ENCODE results near the gene ANKS1B. TPM values are rescaled to one million over a fixed set of nuclear protein-coding genes. Genes with fewer than 3 reads are reported as not detected.

The ANKS1B gene
- total RNA-seq, 1 experiment from 2014 or later: 4.1 TPM

DNA sequence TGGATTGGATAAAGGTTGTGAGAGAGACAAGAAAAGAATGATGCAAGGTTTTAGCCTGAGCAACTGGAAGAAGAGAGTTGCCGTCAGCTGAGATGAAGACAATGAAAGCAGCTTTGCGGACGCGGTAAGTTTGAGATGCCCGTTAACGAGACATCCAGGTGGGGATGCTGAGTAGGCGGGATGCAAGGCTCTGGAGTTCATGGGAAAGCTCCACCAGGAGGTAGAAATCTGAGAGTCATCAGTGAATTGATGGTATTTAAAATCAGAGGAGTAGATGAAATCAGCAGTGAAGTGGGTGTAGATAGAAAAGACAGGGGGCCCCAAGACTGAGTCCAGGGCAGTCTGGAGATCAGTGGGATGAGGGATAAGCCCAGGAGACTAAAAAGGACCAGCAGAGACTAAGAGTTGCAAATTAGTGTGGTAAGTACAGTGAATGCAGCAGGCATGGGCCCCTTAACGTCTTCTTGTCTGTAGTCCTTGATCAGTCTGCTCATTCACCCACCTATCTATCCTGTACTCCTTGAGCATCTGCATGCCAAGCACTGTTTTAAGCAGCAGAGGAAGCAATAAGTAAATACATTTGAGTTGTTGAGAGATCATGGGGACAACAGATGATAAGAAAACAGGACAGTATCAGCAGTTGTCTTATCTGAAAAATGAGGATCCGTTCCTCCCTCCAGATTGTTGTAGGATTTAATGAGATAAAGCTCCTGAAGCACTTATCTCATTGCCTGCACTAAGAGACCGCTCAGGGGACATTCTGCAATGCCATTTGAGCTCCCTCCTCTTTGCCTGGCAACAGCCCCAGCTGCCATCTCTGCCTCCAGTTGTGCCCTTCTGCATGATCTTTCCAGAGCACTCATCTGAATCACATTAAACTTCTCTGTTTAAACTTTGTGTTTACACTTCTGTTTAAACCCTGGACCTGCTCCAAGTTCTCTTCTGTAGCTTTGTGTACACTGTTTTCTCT is 1248.1 kb downstream of the ANKS1B start:
- peak; percentile 53 for DNase-seq (ENCODE audit: low read depth)

DNA sequence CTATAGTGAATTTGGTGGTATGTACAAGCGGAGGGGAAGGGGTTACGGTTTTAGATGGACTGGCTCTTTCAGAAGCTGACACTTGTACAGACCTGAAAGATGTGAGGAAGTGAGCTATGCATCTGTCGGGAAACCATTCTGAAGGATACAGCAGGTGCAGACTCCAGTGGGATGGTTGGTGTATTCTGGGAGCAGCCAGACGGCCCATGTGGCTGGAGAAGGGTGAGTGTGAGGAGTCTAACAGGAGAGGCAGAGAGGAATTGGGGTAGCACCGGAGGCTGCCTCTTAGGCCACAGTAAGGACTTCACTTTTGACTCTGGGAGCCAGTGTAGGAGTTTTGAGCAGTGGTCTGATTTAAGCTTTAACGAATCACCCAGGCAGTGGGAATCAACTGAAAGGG is 1248.9 kb downstream of the ANKS1B start:
- no peak for DNase-seq (ENCODE audit: low read depth)

DNA sequence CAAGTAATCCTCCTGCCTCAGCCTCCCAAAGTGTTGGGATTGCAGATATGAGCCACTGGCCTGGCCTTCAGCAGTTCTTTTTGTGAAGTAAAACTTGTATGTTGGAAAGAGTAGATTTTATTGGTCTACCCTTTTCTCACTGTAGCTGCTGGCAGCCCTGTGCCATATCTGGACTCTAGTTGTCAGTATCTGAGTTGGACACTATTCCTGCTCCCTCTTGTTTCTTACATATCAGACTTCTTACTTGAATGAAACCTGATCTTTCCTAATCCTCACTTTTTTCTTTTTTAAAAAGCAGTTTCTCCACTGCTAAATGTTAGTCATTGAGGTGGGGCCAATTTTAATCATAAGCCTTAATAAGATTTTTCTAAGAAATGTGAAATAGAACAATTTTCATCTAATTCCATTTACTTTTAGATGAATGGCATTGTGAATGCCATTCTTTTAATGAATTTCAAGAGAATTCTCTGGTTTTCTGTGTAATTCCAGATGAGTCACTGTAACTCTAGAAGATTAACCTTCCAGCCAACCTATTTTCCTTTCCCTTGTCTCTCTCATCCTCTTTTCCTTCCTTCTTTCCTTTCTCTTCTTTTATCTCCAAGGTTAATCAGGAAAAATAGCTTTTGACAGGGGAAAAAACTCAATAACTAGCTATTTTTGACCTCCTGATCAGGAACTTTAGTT is 1250.9 kb downstream of the ANKS1B start:
- no peak for DNase-seq (ENCODE audit: low read depth)

DNA sequence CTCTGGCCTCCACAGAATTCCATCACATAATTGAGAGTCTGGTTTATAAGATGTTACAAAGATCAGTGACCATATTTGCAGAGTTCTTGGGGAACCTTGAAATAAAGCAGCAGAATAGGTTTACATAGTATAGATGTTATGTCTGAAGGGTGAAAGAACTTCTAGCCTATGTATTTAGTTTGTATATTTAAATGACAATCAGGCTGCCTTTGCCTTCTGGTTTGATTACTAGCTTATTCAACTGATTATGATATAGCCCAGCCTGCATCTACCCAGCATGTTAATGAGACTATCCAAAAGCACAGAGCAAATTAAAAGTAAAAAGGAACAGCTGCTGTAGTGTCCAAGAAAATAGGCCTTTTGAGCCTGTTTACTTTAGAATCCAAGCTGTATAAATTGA is 1254.3 kb downstream of the ANKS1B start:
- DNase-seq (ENCODE audit: low read depth): no peak

DNA sequence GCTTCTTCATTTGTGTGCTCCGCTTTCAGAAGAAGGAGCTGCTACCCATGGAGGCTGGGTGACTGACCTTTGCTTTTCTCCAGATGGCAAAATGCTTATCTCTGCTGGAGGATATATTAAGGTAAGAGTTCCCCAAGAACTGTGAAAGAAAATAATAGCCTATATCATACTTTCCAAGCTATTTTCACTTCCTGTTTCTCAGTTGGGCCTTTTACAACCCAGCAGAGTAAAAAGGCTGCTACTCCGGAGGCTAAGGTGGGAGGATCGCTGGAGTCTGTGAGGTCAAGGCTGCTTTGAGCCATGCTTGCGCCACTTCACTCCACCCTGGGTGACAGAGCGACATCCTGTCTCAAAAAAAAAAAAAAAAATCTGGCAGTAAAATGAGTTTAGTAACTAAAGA is 1257.5 kb downstream of the ANKS1B start:
- no peak for DNase-seq (ENCODE audit: low read depth)

DNA sequence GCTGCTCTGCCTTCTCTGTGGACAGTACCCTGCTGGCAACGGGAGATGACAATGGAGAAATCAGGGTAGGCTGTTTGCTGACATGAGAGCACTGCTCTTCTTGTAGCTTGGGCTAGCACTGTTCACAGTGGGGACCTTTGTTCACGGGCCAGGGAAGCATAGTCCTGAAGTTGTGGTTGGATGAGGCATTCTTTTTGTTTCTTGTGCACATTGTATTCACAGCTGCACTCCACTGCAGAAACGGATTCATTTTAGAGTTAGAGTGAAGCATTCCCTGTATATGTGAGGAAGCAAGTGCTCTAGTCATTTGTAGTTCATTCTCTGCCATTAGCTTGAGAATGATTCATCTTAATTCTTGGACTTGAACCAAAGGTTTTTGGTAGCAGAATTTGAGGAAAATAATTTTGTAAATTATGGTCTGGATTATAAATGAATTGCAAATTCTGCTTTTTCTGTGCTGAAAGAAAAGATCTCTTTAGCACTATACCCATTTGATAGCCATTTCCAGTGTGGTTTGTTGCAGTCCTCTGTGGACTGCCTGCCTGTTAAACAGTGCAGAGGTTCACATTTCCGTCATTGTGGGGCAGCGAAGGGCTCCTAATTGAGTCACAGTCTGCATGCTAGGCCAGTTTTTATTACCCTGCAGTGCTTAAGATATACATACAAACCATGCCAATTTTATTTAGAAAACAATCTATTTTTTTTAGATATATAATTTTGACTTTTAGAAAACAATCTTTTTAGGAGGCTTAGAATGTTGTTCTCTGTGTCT is 1259.1 kb downstream of the ANKS1B start:
- DNase-seq (ENCODE audit: low read depth): peak; percentile 64

DNA sequence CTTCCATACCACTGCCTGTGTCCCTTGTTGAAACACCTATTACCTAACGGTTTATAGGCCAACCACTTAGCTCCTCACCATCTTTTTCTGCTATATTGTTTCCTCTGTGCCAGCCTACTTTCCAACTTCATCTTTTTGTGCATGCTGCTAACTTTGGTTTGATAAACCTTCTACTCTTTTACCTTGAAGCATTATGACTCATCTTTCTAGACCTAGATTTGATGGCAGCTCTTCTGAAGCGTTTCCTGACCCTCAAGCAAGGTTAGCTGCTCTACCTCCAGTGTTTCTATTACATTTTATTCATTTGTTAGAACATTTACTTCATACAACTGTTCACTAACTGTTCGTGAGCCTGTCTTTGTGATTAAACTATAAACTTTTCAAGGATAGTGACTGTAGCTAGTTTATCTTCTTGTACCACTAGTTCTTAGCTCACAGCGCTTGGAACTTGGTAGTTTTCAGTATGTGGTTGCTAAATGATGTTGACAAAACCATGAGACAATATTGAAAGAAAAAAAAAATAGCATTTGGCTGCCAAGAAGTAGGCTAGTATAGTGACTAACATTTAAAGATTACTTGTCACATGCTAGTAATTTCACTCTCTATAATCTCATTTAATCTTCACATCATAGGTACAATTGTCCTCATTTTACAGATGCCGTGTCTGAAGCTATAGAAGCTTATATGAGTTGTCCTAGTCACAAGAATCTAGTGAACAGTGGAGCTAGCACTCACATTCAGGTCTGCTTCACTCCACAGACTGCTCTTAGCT is 1260.2 kb downstream of the ANKS1B start:
- DNase-seq (ENCODE audit: low read depth): no peak

DNA sequence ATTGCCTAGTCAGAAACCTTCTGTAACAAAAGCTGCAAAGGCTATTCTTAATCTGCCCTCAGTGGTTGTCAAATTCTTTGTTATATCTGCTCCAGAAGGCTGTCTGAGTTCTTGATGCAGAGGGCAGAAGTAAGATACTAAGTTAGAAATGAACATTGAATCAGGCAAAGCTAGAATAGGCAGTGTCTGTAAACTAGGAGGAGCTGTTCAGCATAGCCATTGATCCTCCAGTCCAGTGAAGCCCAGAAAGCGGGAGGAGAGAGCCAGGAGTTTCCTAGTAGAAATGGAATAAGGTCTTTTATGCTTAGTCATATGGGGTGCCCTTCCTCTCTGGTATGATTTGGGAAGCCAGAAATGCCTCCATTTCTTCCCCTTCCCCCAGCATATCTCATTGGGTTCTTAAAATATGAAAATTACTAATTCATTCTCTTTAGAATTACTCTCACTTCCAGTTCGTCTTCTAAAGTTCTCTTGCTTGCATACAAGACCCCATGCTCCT is 1263.5 kb downstream of the ANKS1B start:
- no peak for DNase-seq (ENCODE audit: low read depth)

DNA sequence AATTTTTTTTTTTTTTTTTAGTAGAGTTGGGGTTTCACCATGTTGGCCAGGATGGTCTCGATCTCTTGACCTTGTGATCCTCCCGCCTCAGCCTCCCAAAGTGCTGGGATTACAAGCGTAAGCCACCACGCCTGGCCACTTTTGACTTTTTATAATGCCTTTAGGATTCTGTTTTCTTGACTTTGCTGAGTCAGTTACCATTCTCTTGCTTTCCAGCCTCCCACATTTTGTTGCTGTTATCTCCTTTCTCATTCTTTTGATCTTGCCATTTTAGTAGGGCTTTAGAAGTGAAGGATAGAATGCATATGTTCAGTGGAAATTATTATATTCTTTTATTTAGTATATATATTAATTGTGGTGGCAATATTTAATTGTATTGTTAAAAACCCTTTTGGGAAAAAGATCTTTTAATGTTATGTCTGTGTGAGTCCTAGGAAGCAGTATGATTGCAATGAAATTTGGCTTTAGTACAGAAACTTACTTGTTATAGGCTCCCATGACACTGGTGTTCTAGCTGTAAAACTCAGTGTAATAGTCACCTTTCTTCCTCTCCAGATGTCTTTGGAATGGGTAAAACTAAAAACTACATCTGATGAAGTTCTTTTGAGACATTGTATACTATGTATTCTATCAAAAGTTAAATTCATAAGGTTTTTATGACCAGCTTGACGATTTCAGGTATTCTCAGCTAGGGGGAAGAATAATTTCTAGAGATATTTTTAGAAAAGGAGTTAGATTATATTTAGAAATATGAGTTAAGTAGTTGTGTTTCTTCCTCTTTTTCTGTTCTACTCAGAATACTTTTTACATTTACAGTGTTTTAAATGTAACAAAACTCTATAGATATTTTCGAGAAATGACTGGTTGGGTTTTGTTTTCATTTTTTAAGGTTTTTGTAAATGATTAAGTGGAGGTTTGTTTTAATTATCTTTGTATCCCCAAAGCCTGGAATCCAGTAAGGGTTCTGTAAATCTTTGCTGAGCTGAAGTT is 1264.9 kb downstream of the ANKS1B start:
- DNase-seq (ENCODE audit: low read depth): no peak

DNA sequence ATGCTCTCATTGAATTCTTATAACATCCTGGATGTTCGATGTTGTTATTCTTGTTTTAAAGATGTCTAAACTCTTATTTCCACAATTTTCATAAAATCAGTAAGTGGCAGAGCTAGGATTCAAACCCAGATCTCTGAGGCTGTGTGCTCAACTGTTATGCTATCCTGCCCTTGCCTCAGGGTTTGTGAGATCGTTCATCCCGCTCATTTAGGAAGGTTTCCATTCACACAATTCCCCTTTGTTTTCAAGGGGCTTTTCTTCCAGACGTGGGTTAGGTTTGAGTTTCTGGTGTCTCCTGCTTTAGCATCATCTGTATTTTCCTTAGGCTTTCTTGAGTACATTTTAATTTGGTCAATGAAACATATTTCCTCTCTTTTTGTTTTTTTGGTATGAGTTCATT is 1270.3 kb downstream of the ANKS1B start:
- no peak for DNase-seq (ENCODE audit: low read depth)

DNA sequence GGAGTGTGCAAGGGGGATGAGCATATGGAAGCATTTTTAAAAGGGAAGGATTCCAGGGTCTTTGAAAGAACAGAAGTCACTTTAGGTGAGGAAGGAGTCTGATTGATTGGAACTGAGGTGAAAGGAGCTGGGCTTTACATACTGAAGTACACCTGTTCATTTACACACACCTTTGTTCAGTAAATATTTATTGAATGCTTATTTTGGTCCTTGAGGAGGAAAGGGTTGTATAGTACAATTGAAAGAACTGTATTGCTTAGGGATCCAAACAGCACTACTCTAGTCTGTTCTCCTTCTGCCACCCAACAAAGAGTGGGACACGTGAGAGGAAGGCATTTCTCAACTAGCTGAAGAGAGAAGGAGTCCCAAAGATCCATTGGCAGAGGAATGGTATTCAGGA is 1275.7 kb downstream of the ANKS1B start:
- no peak for DNase-seq (ENCODE audit: low read depth)

DNA sequence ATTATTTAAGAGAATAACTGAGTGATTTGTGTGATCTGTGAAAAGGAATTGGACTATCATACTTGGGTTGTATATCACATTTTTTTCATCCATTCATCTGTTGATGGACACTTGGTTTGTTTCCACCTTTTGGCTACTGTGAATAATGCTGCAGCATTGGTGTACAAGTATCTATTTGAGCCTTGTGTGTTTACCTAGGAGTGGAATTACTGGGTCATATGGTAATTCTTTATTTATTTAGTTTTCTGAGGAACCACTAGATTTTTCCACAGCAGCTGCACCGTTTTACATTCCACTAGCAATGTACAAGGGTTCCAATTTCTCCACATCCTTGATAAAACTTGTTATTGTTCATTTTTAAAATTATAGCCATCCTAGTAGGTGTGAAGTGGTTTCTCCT is 1283.6 kb downstream of the ANKS1B start:
- no peak for DNase-seq (ENCODE audit: low read depth)

DNA sequence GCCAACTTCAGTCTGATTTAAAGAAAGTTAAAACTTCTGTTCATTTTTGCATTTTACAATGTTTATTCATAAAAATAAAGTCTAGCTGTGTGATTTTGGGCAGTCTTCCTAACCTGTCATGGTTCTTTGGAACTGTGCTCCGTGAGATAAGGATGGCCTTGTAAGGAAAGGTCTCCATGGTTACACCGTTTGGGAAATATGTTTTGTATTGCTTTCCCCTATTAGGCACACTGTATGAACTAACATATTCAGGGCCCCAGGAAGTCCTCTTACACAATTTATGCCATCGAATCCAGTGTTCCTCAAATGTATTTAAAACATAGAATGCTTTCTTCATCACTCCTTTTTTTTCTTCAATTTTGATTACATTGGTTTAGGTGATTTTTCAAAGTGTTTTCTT is 1285.2 kb downstream of the ANKS1B start:
- DNase-seq (ENCODE audit: low read depth): no peak

DNA sequence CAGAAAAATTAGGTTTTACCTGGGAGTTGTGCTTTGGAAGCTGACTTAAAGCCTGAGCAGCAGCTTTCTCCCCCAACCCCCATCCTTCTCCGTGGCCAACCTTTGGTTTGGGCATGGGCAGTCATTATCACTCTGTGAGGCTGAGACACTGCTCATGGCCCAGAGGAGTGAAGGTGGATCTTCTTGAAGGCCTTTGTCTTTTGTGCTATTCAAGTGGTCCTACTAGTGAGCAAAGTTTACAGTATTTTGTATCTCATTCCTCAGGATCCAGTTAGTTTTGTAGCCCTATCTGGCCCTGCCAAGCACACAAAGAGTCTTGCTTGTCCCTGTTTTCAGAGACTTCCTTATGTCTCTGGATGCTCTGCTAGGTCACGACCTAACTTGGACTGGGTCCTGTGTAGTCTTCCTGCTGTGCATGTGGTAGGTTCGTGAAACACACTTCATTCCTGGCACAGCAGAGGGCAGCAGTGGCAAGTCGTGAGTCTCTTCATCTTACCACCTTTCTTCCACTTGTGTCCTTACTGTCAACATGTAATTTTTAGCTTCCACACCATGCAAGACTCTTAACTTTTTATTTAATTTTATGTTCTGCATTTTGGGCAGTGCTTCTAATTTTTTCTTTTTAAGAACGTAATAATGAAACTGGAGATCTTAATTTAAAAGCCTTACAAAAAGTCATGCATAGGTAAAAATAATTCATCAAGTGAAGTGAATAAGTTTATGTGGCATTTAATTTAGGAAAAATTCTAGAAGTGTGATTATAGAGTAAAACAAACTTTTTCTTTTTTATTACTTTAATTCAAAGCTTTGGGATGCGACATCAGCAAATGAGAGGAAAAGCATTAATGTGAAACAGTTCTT is 1285.9 kb downstream of the ANKS1B start:
- peak; percentile 61 for DNase-seq (ENCODE audit: low read depth)

DNA sequence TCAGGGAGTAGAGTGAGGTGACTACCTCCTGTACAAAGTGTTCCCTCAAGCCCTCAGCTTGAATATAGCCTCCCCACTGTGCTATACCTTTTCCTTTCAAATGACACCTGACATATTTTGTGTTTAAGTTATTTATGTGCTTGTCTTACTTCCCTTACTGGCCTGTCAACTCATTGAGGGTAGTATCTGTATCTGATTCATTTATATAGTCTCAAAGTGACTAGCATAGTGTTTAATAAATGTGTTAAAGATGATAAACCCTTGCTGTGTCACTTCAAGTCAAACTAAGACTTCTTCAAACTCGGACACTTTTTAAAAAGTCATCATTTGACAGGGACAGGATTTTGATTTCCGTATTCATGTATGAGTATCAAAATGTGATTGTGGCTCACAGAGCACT is 1287.5 kb downstream of the ANKS1B start:
- DNase-seq (ENCODE audit: low read depth): no peak

DNA sequence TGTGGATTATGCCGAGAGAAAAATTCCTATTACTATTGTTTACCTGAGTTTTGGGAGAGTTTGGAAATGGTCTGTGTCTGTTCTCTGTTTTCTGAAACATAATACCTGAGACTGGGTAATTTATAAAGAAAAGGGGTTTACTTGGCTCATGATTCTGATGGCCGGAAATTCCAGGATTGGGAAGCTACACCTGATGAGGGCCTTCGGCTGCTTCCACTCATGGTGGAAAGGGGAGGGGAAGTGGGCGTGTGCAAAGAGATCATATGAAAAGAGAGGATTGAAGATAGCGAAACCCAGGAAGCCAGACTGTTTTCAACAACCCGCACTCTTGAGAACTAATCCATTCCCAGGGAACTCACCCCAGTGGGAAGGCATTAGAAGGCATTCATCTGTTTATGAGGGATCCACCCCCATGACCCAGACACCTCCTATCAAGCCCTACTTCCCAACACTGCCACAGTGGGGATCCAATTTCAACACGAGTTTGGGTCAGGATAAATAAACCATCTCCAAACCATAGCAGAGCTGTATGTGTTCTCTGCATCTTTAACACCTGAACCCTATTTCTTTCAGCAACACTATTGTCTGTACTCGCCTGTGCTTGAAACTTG is 1288.6 kb downstream of the ANKS1B start:
- DNase-seq (ENCODE audit: low read depth): no peak

DNA sequence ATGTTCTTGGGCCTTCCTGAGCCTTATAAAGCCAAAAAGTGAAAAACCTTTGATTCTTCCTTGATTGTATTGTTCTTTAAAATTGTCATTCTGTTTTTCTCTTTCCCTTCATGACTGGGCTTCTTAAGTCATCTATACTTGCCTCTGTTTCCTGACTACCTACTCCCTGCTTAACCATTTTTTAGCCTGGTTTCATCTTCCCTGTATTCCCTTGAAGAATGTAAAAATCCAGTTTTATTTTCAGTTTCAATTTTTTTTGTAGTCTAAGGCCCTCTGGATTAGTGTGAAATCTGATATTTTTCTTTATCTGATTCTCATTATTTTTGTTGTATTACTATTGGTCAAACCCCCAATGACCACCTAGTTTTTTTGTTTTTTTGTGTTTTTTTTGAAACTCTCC is 1293.4 kb downstream of the ANKS1B start:
- DNase-seq (ENCODE audit: low read depth): no peak

DNA sequence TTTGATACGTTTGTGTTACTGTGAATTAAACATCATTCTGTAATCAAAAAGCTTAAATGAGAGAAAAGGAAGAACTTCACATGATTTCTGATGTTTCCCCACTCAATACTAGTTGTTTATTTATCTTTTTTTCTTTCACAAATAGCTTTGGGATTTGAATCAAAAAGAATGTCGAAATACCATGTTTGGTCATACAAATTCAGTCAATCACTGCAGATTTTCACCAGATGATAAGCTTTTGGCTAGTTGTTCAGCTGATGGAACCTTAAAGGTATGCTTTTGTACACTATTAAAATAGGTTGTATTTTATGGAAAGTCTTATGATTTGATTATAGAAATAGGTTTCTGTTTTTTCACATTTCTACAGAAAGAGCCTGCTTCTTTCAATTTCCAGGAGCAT is 1298.1 kb downstream of the ANKS1B start:
- no peak for DNase-seq (ENCODE audit: low read depth)

All from M059J (cell line).